GM12891 (cell line): ENCODE measurements around the gene ARHGAP15.

ENCODE experiments used
- DNase-seq: peaks from one replicate; pipeline ENCODE4 v3.0.0; 2011; ENCODE audit warnings: low spot score; ENCODE audit not compliant: insufficient read length
- FAIRE-seq: peaks from 2 replicates; lab custom pipeline; 2011; peaks lifted over from hg19 to GRCh38; lab: Jason Lieb, UNC
- PAX5 ChIP-seq: IDR thresholded peaks from 2 replicates; pipeline ENCODE4 v1.6.1; 2011; ENCODE audit warnings: low read length, moderate library complexity, mild to moderate bottlenecking; ENCODE audit not compliant: insufficient read depth, severe bottlenecking
- POLR2A ChIP-seq: IDR thresholded peaks from 2 replicates; pipeline ENCODE4 v1.6.1; 2011; ENCODE audit warnings: low read depth, low read length, control low read depth
- POLR2AphosphoS5 ChIP-seq: IDR thresholded peaks from 2 replicates; pipeline ENCODE4 v1.6.1; 2011; ENCODE audit warnings: low read depth, low read length, control low read depth
- POU2F2 ChIP-seq: IDR thresholded peaks from 2 replicates; pipeline ENCODE4 v1.6.1; 2011; ENCODE audit warnings: low read depth, mild to moderate bottlenecking, control low read depth, low read length, moderate library complexity
- SPI1 ChIP-seq: IDR thresholded peaks from 2 replicates; pipeline ENCODE4 v1.6.1; 2011; ENCODE audit warnings: low read depth, low read length, control low read depth
- TAF1 ChIP-seq: IDR thresholded peaks from 2 replicates; pipeline ENCODE4 v1.6.1; 2011; ENCODE audit warnings: low read depth, low read length, control low read depth

Gene ARHGAP15

DNA sequence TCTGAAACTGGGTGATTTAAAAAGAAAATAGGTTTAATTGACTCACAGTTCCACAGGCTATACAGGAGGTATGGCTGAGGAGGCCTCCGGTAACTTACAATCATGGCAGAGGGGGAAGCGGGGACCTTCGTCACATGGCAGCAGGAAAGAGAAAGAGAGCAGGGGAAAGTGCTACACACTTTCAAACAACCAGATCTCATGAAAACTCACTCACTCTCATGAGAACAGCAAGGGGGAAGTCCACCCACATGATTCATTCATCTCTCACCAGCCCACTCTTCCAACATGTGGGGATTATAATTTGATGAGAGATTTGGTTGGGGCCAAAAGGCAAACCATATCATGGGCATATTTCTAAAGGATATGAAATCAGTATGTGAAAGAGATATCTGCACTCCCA is 12.0 kb upstream of the ARHGAP15 start:
- TF ChIP-seq POLR2AphosphoS5 (no peak), SPI1 (no peak), PAX5 (no peak), TAF1 (no peak), POLR2A (no peak), POU2F2 (no peak)
- FAIRE-seq = no peak
- no peak for DNase-seq

DNA sequence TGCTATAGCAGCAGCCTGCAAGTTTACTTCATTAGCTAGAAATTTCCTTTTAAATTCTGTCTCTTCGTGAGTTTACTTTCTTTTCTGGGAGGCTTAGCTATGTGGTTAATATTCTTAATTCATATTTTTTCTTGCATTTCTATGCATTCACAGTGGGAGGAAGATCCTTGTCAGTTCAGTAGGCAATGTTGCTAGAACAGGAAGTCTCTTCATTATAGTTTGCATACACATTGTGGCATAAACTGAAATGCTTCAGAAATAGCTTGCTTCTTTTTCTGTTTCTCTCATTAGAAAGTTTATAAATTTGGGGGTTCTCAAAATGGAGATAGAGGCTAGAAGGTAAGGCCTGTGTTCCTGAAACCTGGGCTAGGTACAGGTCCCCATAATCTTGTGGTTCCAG is 8.1 kb upstream of the ARHGAP15 start:
- DNase-seq = no peak
- peak; percentile 91 for FAIRE-seq
- TF ChIP-seq POLR2AphosphoS5 = no peak
- peak; percentile 54; the same call in 1 of the 2 replicates for TF ChIP-seq SPI1

DNA sequence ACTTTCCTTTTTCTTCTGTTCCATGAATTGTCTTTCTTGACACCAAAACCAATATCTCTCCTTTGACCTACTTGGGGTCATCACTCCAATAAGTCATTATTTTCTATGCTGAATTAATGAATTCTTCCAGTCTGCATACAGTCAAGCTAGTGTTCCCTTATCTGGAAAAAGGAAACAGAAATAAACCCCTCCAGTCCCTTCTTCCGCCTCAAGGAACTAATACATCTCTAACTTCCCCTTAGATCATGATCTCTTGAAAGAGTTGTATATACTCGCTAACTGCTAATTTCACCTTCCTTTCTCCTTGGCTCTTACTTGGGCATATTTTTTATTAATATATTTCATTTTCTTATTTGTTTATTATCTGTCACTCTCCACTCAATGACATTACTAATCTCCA is 7.3 kb upstream of the ARHGAP15 start:
- no peak for DNase-seq
- FAIRE-seq = no peak
- TF ChIP-seq TAF1 (no peak), PAX5 (no peak), POLR2A (no peak), POU2F2 (no peak), POLR2AphosphoS5 (no peak), SPI1 (no peak)

DNA sequence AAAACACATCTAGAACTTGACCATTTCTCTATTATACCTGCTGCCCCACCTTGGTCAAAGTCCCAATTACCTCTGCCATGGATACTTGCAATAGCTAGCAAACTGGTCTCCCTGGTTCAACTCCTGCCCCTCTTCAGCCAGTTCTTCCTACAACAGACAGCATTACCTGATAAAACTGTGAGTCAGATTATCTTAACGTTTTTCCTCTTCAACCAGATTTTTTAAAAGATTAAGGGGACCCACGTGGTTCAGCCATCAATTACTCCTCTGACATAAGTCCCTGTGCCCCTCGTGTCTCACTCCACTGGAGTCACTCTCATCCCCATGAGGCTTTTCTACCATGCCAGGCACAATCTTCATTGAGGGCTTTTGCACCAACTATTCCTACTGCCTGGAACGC is 5.3 kb upstream of the ARHGAP15 start:
- DNase-seq (no peak), FAIRE-seq (no peak)

DNA sequence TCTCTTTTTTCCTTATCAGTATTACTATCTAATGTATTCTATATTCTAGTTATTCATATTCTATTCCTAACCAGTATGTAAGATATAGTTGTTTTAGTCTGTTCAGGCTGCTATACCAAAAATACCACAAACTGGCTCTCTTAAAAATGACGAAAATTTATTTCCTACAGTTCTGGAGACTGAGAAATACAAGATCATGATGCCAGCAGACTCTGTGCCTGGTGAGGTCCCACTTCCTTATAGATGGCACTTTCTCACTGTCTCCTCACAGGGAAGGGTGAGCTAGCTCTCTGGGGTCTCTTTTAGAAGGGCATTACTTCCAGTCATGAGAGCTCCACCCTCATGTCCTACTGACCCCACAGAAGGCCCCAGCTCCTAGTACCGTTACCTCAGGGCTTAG is 4.8 kb upstream of the ARHGAP15 start:
- no peak for TF ChIP-seq POLR2A
- TF ChIP-seq SPI1 = 0 out of 2 replicates have a peak, but pooled peaks have one; percentile 6
- no peak for DNase-seq
- no peak for FAIRE-seq

More for the DNA sequence above, 5.3 kb upstream of the ARHGAP15 start:
- TF ChIP-seq SPI1 (no peak), PAX5 (no peak), TAF1 (no peak), POLR2A (no peak), POU2F2 (no peak), POLR2AphosphoS5 (no peak)

DNA sequence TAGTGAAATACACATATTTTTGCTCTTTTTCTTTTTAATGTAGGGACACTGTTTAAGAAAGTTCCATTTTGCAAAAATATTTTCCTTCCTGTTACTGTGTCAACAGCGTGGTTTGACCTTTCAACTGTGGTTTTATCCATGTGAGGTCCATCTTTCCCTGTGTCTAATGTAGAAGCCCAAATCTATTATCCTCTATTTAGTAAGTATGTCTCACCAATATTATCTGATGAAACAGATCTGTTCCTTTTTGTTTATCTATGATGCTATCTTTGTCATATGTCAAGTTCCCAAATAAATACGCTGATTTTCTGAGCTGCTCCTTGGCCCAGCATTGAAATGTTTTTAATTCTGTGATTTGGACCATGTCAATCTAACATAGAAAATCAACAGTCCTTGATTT is 3.5 kb upstream of the ARHGAP15 start:
- FAIRE-seq (no peak), DNase-seq (no peak)
- TF ChIP-seq PAX5 (no peak), TAF1 (no peak), SPI1 (no peak), POLR2AphosphoS5 (no peak), POU2F2 (no peak), POLR2A (no peak)

DNA sequence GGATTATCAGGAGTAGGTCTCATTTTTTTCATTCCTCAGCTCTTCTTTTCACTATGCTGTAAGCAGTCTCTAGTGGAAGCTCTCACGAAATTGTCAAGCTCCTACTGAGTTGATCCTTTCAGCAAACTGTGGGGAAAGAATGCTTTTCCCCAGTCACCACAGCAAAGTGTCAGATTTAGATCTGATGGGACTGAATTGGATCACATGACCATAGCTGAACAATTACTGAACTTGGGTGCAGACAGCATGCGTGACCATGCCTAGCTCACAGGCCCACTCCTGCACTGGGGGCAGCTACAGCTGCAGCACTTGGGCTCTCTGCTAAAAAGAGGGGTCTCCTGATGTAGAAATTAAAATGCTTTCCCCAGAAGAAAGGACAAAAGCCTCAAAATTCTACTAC is 3.1 kb downstream of the ARHGAP15 start:
- FAIRE-seq (peak; percentile 97), DNase-seq (no peak)
- TF ChIP-seq POLR2A (no peak), SPI1 (no peak), POU2F2 (no peak), TAF1 (no peak), POLR2AphosphoS5 (no peak)

DNA sequence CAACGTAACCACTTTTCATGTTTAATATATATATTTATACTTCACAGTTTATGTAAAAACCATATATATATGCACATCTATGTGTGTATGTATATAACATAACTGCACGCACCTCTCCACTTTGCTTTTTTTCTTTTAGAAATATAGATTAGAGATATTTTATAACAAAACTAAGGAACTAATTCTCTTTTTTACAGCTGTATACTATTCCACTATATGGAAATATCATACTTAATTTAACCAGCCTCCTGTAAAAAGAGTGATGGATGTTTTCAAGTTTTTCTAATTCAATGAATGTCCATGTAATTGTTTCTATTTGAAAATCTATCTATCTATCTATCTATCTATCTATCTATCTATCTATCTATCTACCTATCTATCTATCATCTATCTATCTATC is 4.6 kb downstream of the ARHGAP15 start:
- FAIRE-seq (no peak), DNase-seq (no peak)
- no peak for TF ChIP-seq TAF1
- TF ChIP-seq PAX5 = no peak
- no peak for TF ChIP-seq POLR2AphosphoS5
- TF ChIP-seq POLR2A = no peak
- no peak for TF ChIP-seq POU2F2
- TF ChIP-seq SPI1 = no peak

DNA sequence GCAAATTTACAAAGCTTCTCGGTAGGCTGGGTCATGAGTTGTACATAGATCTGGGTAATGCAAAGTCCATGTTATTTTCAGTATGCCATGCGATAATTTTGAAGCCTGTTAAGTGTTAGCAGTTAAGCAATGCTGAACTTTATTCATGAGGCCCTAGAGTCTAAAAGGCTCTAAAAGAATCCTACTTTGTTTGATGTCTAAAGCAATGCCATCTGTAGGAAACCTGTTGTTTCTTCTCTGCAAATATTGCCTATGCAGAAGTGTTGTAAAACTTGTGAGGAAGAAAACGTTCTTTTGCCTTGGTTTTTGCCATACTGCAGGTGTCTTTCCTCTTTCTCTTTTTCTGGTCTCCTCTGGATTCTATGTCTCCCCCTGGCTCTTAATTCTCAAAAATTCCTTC is 9.1 kb downstream of the ARHGAP15 start:
- FAIRE-seq (peak; percentile 35), DNase-seq (no peak)
- TF ChIP-seq TAF1 = no peak
- TF ChIP-seq POLR2AphosphoS5 = no peak
- TF ChIP-seq PAX5 = no peak
- TF ChIP-seq POU2F2 = no peak
- TF ChIP-seq SPI1 = no peak
- no peak for TF ChIP-seq POLR2A

DNA sequence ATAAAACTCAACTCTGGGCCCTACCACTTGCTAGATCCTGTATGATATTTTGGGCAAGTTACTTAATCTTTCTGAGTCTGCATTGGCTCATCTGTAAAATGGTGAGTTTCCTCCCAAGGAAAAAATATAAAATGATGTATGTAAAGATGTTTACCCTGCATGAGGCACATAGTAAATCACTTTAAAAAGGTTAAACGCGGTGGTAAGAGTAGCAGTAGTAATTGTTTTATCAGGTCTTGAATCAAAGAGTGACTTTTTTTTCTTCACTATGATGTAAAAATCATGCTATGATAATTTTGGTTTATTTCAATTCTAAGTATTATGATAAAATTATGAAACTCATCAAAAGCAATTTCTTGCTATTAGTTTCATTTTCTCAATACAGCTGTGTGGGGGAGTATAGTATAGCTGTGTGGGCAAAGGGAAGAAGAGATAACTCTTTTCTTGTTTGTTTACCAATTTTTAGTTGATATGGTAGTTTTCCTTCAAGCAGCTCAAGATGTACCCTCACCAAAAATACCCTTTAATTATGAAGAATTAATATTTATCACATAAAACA is 10.7 kb downstream of the ARHGAP15 start:
- DNase-seq (no peak), FAIRE-seq (peak; percentile 48)
- TF ChIP-seq SPI1 (no peak), POU2F2 (no peak), PAX5 (no peak), POLR2A (no peak), TAF1 (no peak), POLR2AphosphoS5 (no peak)
